Pancreas (tissue), 10 donors: ENCODE data around the gene POLR2J. TPM values are rescaled to one million over a fixed set of nuclear protein-coding genes. Genes with fewer than 3 reads are reported as not detected.
A peak's percentile ranks its signal among the peaks of the same experiment; 100 is the strongest.

ENCODE experiments used
- ATAC-seq, 4 donors: fragments of 200-7000 bp; cut with Tn5 transposase; one replicate each; pipeline versions ENCODE4 v1.8.0 to v1.9.1; 2020; ENCODE audit warnings: mild to moderate bottlenecking in 4 of 4, moderate library complexity in 4 of 4
- DNase-seq, 6 donors: peaks; one replicate each; pipeline ENCODE4 v3.0.0-alpha.2; 2020
- FAIRE-seq: peaks from 2 replicates; lab custom pipeline; 2012; peaks lifted over from hg19 to GRCh38; lab: Jason Lieb, UNC
- H3K27ac ChIP-seq, 4 donors: fragments of 200-600 bp; sonication (generic); 1 replicate in 3 of 4; 2 replicates in 1 of 4; pipeline versions ENCODE4 v1.5.0 to v1.8.0; 2020
- H3K27me3 ChIP-seq, 4 donors: fragments of 200-600 bp; one replicate each; pipeline ENCODE4 v1.8.0; 2021
- H3K36me3 ChIP-seq, 3 donors: fragments of 200-600 bp; sonication (generic) in 1 of 3; one replicate each; pipeline versions ENCODE4 v1.5.0 to v1.8.0; 2020 to 2021
- H3K4me1 ChIP-seq, 3 donors: fragments of 200-600 bp; one replicate each; pipeline ENCODE4 v1.8.0; 2021
- H3K4me3 ChIP-seq, 4 donors: fragments of 200-600 bp; sonication (generic) in 2 of 4; one replicate each; pipeline versions ENCODE4 v1.5.0 to v1.8.0; 2020 to 2021
- H3K9me3 ChIP-seq, 4 donors: fragments of 200-600 bp; one replicate each; pipeline ENCODE4 v1.8.0; 2021
- WGBS, 2 donors: extraction: QIAGEN DNeasy Blood & Tissue Kit; methylation state at CpG; one replicate each; pipeline ENCODE4 v1.1.7; 2013; 5-methylcytosine and 5-hydroxymethylcytosine counted together
- intact Hi-C, 3 donors: fragments of 100-400 bp; cut with DNase I; formaldehyde crosslinking; loops; one replicate each; pipeline versions ENCODE4 v1.11.1 to v1.14.2; 2022
- polyA plus RNA-seq, 2 donors: library from polyadenylated mRNA; stranded (reverse); fragments of 200-250 nt; gene quantifications; one replicate each; pipeline ENCODE4 v1.2.3, GENCODE V29; 2013
- total RNA-seq, 6 donors: library from RNA; stranded (reverse); fragmentation: NEBNext Ultra II Directional in 4 of 6; extraction: Animal tissue kit (Norgen Biotek cat#: 25700) in 4 of 6; gene quantifications; one replicate each; pipeline versions ENCODE4 v1.2.1 to v1.2.4, GENCODE V29; 2021 to 2023
- TF ChIP-seq, protein P1 (sequence below), 4 donors: fragments of 200-600 bp; sonication (generic) in 3 of 4; IDR thresholded peaks; one replicate each; pipeline versions ENCODE4 v1.5.0 to v1.8.0; 2021; ENCODE audit warnings: antibody characterized with exemption in 4 of 4
- donor health status: healthy with polysubstance abuse.
- donor health status: DM: no; HTN: no; CAD: no; lungs with moderate emphysema.
- donor health status: DM: no; HTN: no; CAD: no.
- donor health status: control.
- donor health status: control.
- donor health status: Bipolar disorder and iron deficiency.
- donor health status: DM: yes; HTN: yes; CAD: no.
- donor health status: DM: no; HTN: no; CAD: no.
- donor health status: DM: no; HTN: no; CAD: no.
- donor health status: DM: yes; HTN: yes; CAD: no.

Gene POLR2J
- total and polyA plus RNA-seq, 8 donors = 16.5 to 59.8 (median 18.4) TPM

DNA sequence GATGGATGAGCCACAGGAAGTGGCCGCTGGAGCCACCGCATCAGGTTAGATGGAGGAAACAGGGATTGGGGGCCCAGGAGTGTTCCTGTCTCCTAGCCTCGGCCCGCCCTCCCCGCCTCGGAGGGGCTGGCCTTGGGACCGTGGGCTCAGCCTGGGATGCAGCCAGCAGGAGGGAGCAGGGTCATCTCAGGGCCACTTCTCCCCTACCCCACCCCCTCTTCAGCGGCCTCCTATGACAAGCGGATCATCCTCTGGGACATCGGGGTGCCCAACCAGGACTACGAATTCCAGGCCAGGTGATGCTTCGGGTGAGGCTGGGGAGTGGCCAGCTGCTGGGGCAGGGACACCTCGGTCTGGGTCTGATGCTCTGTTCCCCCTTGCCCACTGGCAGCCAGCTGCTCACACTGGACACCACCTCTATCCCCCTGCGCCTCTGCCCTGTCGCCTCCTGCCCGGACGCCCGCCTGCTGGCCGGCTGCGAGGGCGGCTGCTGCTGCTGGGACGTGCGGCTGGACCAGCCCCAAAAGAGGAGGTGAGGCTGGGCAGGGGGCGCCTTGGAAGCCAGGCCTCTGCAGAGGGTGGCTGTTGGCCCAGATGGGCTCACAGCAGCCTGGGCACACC, 9.3 kb downstream of the POLR2J start:
- no peak overlapping the region for H3K4me3 ChIP-seq
- H3K4me1 ChIP-seq = peaks cover 0 to 6% (median 6%) of the 10 kb centered on the region in 3 donors
- H3K9me3 ChIP-seq = no peaks in the 10 kb centered on the region
- no peak overlapping the region for H3K27ac ChIP-seq
- no peaks in the 10 kb centered on the region for H3K36me3 ChIP-seq
- FAIRE-seq = no peak
- H3K27me3 ChIP-seq = no peaks in the 10 kb centered on the region
- intact Hi-C loops = no loop called here
- WGBS, 2 donors = 84 to 88% methylated on average over 13 to 24 of the region's 24 CpGs
- peak in 4 of 6 donors; percentile 2 to 68 (median 18) for DNase-seq
- no peak for ATAC-seq
- TF ChIP-seq, protein P1, sequence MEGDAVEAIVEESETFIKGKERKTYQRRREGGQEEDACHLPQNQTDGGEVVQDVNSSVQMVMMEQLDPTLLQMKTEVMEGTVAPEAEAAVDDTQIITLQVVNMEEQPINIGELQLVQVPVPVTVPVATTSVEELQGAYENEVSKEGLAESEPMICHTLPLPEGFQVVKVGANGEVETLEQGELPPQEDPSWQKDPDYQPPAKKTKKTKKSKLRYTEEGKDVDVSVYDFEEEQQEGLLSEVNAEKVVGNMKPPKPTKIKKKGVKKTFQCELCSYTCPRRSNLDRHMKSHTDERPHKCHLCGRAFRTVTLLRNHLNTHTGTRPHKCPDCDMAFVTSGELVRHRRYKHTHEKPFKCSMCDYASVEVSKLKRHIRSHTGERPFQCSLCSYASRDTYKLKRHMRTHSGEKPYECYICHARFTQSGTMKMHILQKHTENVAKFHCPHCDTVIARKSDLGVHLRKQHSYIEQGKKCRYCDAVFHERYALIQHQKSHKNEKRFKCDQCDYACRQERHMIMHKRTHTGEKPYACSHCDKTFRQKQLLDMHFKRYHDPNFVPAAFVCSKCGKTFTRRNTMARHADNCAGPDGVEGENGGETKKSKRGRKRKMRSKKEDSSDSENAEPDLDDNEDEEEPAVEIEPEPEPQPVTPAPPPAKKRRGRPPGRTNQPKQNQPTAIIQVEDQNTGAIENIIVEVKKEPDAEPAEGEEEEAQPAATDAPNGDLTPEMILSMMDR (IDR thresholded peaks at IDR 0.05) = no peak

DNA sequence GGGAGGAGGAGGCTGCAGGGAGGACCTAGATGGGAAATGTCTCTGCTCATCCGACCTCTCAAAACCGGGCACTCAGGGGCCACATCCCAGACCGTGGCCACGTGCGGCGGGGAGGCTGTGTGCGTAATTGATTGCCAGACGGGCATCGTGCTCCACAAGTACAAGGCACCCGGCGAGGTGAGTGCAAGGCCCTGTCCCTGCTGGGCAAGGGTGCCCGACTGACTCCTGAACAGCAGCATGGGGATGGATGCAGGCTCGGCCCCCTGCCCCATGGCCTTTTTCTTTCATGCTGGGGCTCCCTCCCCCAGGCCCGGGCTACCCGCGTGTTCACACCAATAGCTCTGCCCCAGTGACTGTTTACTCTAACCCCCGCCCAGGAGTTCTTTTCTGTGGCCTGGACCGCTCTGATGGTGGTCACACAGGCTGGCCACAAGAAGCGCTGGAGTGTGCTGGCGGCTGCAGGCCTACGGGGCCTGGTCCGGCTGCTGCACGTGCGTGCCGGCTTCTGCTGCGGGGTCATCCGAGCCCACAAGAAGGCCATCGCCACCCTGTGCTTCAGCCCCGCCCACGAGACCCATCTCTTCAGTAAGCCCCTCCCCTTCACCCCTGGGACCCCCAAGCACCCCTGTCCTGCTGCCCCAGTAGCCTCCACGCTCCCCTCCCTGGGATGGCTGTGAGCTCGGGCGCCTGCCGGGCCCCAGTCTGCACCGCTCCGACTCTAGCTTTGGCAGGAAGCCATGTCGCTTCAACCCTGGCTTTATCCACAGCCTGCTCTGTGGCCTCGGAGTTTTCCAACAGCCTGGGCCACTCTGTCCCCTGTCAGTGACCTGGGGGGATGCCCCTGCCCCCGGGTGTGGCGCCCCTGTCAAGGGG, 10.0 kb downstream of the POLR2J start:
- ATAC-seq (no peak), DNase-seq (peak in 4 of 6 donors; percentile 18 to 79 (median 45)), FAIRE-seq (no peak)
- Histone ChIP-seq H3K4me3 (no peak overlapping the region), H3K9me3 (no peaks in the 10 kb centered on the region), H3K4me1 (peaks cover 0 to 10% (median 9%) of the 10 kb centered on the region in 3 donors), H3K27me3 (no peaks in the 10 kb centered on the region), H3K36me3 (no peaks in the 10 kb centered on the region), H3K27ac (no peak overlapping the region)
- WGBS, 2 donors = 85 to 87% methylated on average over 40 of the region's 40 CpGs
- intact Hi-C loops = no loop called here
- TF ChIP-seq, protein P1 (IDR thresholded peaks at IDR 0.05) = no peak

DNA sequence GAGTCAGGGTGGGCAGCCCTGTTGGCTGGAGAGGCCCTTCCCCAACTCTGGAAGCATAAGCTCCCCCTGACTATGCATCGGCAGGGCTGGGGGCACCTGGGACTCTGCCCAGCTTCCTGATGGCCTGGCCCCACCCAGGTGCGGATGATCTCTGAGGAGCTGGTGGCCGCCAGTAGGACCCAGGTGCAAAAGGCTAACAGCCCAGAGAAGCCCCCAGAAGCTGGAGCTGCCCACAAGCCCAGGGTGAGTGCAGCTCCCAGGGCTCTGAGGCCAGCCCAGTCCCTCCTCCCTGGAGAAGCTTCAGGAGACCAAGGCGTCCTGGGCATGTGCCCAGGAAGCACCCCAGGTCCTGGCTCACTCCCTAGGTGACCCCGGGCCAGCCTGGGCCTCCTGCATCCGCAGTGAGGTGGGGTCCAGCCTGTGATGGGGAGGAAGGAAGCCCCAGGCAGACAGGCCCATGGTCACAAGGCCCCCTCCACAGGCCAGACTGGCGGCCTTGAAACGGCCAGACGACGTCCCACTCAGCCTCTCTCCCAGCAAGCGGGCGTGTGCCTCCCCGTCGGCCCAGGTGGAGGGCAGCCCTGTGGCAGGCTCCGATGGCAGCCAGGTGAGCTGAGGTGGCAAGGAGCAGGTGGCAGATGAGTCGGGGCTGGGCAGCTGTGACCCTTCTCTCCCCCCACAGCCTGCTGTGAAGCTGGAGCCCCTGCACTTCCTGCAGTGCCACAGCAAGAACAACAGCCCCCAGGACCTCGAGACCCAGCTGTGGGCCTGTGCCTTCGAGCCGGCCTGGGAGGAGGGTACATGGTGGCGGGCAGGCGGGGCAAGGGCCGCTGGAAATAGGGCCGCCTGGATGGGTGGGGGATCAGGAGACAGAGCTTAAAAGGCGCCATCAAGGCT, 10.9 kb downstream of the POLR2J start:
- WGBS, 2 donors = 81 to 84% methylated on average over 22 to 24 of the region's 24 CpGs

DNA sequence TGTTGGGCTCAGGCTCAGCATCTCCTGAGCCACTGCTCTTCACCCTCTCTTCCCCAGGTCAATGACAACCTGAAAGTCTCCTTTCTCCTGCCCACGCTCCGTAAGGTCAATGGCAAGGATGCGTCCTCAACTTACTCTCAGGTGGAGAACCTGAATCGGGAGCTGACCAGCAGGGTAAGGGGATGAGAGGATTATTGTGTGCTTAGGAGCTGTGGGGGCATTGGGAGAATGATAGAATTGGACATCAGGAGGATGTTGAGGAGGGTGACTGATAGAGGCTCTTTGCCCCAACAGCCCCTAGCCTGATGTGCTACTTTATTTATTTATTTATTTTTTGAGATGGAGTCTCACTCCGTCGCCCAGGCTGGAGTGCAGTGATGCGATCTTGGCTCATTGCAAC, 12.6 kb downstream of the POLR2J start:
- Histone ChIP-seq H3K4me1 (peaks cover 0 to 15% (median 11%) of the 10 kb centered on the region in 3 donors), H3K4me3 (peak overlapping the region in 1 of 4 donors; percentile 99)
- no peak for DNase-seq

More for the DNA sequence above, 10.9 kb downstream of the POLR2J start:
- Histone ChIP-seq H3K36me3 (no peaks in the 10 kb centered on the region), H3K27ac (no peak overlapping the region), H3K9me3 (no peaks in the 10 kb centered on the region), H3K27me3 (no peaks in the 10 kb centered on the region), H3K4me1 (peaks cover 0 to 15% (median 11%) of the 10 kb centered on the region in 3 donors), H3K4me3 (no peak overlapping the region)
- TF ChIP-seq, protein P1 (IDR thresholded peaks at IDR 0.05) = no peak
- DNase-seq = peak in 3 of 6 donors; percentile 29 to 76 (median 51)
- FAIRE-seq = no peak
- ATAC-seq = no peak
- intact Hi-C loops = no loop called here

More for the DNA sequence above, 12.6 kb downstream of the POLR2J start:
- intact Hi-C loops = no loop called here
- TF ChIP-seq, protein P1 (IDR thresholded peaks at IDR 0.05) = no peak
- ATAC-seq (no peak), FAIRE-seq (no peak)
- 94% methylated on average over 7 of the region's 7 CpGs for WGBS, 2 donors
- Histone ChIP-seq H3K9me3 (no peaks in the 10 kb centered on the region), H3K27me3 (no peaks in the 10 kb centered on the region), H3K27ac (no peak overlapping the region), H3K36me3 (no peaks in the 10 kb centered on the region)
